A204.1 (cell line): ENCODE results near the gene MAPK1.
"Not testable (repeated sequence)": the region's sequence is repeated elsewhere in the genome, so short reads cannot be mapped to it uniquely, and the experiment has no call there.

Experiments
- FAIRE-seq: peaks from 2 replicates; lab custom pipeline; 2012; peaks lifted over from hg19 to GRCh38; lab: Jason Lieb, UNC

MAPK1 gene

DNA sequence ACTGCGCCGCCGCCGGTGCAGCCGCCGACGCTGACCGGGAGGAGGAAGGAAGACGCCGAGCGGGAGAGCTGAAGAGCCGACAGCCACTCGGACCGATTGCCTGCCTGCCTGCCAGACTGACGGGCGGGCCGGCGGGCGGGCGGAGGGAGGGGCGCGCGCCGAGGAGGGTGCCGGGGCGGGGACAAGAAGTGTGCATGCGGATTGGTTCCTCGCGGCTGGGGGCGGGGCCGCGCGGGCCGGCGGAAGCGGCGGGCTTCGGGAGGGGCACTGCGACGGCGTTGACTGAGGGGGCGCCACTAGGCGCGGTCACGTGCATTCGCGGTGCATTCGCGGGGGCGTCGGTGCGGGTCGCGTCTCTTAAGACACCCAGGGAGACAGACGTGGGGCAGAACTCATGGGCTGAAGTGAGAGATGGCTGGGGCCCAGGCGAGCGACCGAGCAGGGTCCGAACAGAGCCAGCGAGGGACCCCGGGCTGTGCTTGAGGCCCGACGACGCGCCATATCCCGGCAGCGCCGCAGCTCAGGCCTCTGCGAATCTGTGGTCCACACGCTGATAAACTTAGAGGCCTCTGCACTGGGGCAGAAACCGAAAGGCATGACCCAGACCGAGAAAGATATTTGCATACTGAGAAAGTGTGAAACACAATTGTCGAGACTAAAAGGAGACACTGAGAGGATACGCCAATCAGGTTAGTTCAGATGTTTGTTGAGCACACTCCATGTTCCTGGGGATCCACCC lies at the start of gene MAPK1:
Gene MAPK1 (minus strand): TSS at position 118 of the 739 bp plus-strand sequence. CDS start 205 bp downstream, outside the sequence.
- FAIRE-seq = no peak

- FAIRE-seq = no peak
Observed at GRCh38 chr22:21916309-21916918, 49.0 kb upstream of the MAPK1 start.

DNA sequence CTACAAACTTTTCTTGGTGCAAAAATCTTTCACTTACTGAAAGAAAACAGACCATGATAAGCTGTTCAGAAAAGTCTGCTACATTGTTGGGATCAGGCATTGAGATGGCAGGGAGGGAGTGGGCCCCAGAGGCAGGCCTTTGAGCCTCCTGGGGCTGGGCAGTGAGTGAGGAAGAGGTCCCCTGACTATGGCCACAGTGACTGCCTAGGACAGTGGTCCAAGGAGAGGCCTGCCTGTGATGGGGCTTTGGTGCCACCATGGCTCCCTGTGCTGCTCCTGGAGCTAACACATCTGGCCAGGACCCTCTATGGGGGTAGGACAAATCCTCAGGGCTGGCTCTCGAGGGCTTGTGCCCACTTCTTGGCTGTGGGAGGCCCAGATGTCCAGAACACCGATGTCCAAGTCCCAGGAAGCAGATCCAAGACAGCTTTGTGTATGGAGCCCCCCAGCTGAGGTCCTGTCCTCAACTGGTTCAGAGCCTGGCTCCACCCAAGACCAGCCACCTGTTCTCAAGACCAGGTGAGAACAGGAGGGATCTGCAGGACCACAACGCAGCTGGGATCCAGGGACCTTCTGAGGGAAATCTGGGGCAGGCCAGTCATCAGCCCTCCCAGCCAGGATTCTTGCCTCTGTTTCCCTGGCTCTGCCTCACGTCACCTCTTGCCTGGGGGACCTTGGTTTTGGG lies 48.3 kb upstream of the MAPK1 start:
- no peak for FAIRE-seq

- not testable (repeated sequence) for FAIRE-seq
Observed at GRCh38 chr22:21914033-21914642, 46.7 kb upstream of the MAPK1 start.

- FAIRE-seq = not testable (repeated sequence)
Observed at GRCh38 chr22:21910367-21910766, 42.9 kb upstream of the MAPK1 start.

DNA sequence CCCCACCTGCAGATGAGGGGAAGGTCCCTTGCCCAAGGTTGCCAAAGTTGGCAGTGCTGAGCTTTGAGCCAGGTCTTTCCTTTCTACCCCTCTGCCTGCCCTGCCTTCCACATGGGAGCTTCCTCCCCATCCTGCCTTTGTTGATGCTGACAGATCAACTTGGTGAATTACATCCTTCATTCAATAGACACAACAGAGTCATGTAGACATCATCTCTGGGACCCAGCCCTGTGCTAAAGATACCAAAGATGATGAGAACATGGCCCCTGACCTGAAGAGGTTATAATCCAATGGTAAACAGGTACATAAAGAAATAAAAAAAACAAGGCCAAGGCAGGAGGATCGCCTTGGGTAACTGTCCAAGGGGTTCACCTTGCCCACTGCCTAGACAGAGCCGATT lies 42.4 kb upstream of the MAPK1 start:
- no peak for FAIRE-seq

- no peak for FAIRE-seq
Observed at GRCh38 chr22:21907638-21908522, 40.4 kb upstream of the MAPK1 start.

DNA sequence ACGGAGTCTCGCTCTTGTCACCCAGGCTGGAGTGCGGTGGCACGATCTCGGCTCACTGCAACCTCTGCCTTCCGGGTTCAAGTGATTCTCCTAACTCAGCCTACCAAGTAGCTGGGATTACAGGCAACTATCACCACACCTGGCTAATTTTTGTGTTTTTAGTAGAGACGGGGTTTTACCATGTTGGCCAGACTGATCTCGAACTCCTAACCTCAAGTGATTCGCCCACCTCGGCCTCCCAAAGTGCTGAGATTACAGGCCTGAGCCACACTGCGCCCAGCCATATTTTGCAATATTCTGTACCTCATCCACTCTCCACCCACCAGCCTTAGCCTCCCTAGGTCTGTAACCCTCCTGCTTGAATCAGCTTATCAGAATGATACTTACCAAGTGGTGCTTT lies 37.8 kb upstream of the MAPK1 start:
- FAIRE-seq = not testable (repeated sequence)

GRCh38 chr22:21904250-21904789 lies 36.9 kb upstream of the MAPK1 start:
- FAIRE-seq = no peak

DNA sequence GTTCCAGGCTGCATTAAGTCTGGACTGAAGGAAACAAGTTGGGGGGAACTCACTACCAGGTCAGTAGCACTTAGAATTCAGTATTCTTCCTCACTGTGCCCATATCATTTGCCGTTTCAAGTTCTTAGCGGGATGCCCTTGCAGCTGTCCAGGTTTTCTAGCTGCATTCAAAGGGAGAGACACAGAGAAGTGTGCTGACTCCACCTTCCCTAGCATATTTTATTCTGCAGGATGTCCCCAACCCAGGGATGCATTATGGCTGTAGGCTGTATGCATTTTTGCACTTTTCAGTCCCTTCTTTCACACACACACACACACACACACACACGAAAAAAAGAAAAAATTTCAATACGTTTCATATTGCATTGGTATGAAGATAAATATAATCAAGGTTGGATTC lies 35.8 kb upstream of the MAPK1 start:
- no peak for FAIRE-seq

- no peak for FAIRE-seq
Observed at GRCh38 chr22:21902296-21903087, 35.0 kb upstream of the MAPK1 start.

GRCh38 chr22:21898354-21898896 lies 31.0 kb upstream of the MAPK1 start:
- FAIRE-seq = no peak

DNA sequence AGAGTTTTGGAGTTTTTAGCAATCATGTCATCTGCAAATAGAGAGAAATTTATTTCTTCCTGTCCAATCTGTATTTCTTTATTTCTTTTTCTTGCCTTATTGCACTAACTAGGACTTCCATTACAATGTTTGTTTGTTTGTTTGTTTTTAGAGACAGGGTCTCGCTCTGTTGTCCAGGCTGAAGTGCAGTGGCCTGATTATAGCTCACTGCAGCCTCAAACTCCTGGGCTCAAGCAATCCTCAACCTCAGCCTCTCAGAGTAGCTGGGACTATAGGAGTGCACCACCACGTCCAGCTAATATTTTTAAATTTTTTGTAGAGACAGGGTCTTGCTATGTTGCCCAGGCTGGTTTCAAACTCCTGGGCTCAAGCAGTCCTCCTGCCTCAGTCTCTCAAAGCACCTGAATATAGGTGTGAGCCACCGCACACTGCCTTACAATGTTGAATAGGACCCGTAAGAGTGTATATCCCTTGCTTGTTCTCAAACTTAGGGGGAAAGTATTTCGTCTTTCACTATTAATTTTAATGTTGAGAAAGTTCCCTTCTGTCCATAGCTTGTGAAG lies 29.6 kb upstream of the MAPK1 start:
- no peak for FAIRE-seq

DNA sequence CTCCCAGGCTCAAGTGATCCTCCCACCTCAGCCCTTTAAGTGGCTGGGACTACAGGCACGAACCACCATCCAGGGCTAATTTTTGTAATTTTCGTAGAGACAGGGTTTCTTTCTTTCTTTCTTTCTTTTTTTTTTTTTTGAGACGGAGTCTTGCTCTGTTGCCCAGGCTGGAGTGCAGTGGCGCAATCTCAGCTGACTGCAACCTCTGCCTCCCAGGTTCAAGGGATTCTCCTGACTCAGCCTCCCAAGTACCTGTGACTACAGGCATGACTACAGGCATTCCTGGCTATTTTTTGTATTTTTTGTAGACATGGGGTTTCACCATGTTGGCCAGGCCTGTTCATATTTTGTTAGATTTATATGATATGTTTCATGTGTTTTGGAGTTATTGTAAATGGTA lies 28.8 kb upstream of the MAPK1 start:
- FAIRE-seq = not testable (repeated sequence)

DNA sequence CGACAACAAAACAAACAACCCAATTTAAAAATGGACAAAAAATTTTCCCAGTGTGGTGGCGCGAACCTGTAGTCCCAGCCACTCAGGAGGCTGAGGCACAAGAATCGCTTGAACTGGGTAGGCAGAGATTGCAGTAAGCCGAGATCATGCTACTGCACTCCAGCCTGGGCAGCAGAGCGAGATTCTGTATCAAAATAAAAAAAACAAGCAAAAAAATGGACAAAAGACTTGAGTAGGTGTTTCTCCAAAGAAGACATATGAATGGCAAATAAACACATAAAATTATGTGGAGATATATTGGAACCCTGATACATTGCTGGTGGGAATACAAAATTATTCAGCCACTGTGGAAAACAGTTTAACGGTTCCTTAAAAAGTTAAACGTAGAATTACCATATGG lies 27.4 kb upstream of the MAPK1 start:
- FAIRE-seq = no peak

DNA sequence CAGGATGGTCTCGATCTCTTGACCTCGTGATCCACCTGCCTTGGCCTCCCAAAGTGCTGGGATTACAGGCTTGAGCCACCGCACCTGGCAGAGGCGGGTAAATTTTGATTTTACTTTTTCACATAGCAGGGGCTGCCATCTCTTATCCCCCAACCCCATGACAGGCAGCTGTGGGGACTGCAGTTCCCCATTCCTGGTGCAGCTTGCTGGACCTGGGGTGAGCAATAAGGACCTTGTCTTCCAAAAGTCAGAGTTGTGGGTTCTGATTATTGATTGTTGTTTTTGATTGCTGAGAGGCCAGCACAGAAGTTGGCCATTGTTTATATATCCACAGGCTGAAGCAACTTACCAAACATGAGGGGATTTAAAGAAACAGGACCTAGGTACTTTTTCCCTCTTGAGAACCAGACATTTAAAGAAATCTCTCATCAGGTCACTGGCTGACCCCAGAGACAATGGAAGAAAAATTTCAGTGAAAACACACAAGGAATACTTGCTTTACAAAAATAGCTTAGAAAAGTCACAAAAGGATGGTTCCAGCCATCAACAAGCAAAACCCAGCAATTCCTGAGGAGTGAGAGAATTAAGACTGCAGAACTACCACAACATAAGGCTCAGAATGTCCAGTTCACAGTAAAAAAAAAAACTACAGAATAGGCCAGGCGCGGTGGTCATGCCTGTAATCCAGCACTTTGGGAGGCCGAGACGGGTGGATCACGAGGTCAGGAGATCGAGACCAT lies 22.0 kb upstream of the MAPK1 start:
- no peak for FAIRE-seq

- no peak for FAIRE-seq
Observed at GRCh38 chr22:21887841-21888240, 20.4 kb upstream of the MAPK1 start.

DNA sequence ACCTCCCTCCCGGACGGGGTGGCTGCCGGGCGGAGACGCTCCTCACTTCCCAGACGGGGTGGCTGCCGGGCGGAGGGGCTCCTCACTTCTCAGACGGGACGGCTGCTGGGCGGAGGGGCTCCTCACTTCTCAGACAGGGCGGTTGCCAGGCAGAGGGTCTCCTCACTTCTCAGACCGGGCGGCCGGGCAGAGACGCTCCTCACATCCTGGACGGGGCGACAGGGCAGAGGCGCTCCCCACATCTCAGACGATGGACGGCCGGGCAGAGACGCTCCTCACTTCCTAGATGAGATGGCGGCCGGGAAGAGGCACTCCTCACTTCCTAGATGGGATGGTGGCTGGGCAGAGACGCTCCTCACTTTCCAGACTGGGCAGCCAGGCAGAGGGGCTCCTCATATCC lies 16.5 kb upstream of the MAPK1 start:
- FAIRE-seq = not testable (repeated sequence)

GRCh38 chr22:21882754-21883333 lies 15.4 kb upstream of the MAPK1 start:
- FAIRE-seq = not testable (repeated sequence)
